HG03565 (cell line): ENCODE data around the gene ANXA5.

ENCODE experiments used
- ATAC-seq: cut with Tn5 transposase; IDR thresholded peaks from one replicate; pipeline ENCODE4 v1.9.1; 2021; ENCODE audit warnings: mild to moderate bottlenecking, moderate library complexity; ENCODE audit not compliant: unreplicated experiment

The ANXA5 gene

GRCh38 chr4:121712001-121712651 lies 15.3 kb upstream of the ANXA5 start:
- no peak for ATAC-seq

DNA sequence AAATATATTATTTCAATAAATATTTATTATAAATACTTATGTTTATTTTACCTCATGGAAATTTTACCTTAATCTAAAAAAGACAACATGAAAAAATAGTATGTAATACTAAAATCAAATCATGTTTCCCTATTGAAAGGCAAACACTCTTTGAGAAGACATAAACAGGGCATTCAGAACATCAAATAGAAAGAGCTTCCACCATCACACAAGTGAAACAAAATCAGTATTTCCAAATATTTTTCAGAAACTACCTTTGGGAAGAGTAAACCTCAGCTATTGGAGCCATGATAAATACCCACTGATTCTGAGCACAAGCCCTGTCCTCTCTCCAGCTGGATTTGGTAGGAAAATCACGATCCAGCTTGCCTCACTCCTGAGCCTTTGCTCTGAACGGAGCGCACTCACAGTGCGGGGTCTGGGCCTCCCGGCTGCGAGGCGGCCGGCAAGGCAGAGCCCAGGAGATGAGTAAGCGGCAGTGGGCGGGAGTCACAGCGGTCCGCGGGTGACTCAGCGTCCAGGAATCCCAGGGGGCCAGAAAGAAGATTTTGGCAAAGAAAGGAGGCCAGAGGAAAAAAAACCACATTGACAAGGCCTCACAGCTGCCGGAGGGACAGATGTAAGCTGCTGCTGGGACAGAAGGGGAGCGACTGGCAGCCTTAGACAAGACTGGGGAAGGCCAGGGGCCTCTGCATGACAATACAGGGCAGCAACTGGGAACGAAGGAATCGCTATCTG lies 14.7 kb upstream of the ANXA5 start:
- peak; percentile 93 for ATAC-seq

- peak; percentile 36 for ATAC-seq
Measured at GRCh38 chr4:121709766-121710405, 13.1 kb upstream of the ANXA5 start.

DNA sequence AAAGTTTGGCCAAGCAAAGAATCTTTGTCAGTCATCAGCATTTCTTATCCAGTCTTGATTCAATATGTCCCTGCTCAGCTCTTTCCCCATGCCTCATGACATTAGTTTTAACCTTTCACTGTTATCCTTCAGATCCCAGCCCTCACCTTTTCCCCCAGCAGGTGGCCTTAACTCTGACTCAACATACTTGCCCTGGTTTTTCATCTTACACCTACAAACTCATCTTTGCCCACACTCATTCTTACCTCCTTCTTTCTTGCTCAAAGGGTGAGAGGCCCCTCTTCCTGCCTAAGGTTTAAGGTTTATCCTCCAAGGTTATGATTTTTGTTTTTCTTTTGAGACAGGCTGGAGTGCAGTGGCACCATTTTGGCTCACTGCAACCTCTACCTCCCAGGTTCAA lies 10.6 kb upstream of the ANXA5 start:
- no peak for ATAC-seq

DNA sequence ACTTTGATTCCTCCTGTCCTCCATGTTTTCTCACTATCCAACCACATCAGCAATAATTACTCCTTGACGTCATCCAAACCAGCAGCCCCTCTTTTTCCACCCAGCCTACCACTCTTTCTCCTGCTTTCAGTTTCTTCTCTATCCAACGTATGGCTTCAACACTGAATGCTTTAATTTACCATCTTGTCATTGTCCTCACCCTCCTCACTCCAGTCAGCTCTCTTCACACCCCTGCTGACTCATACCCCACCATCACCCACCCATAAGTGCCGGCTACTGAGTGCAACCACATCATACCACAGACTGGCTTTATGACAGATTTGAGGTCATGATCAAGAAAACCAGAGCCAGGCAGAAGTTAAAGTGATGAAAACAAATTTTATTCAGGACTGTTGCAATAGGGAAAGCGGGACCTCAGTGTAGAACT lies 9.8 kb upstream of the ANXA5 start:
- ATAC-seq, result no peak

DNA sequence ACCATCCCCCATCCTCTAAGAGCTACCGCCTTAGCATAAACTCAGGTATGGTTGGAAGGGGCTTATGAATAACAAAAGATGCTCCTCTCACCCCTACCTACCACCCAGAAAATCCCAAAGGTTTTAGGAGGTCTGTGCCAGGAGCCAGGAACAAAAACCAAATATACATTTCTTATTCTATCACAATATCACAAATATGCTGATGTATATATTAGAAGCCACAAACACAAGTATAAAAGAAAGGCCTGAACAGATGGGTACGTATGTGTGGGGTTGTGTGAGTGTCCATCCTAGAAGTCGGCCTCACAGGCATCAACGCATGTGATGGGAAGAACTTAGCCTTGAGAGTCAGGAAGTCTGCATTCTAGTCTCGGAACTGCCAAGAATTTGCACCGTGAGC lies 8.7 kb upstream of the ANXA5 start:
- no peak for ATAC-seq

DNA sequence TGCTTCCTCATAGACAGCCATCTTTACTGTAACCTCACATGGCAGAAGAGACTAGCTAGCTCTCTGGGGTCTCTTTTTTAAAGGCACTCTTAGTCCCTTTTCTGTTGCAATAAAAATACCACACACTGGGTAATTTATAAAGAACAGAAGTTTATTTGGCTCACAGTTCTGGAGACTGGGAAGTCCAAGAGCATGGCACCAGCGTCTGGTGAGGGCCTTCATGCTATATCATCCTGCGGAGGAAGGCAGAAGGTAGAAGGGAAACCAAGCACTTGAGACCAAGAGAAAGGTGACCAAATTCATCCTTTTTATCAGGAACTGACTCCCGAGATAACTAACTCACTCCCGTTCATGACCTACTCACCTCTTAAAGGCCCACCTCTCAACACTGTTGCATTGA lies 5.4 kb upstream of the ANXA5 start:
- ATAC-seq, result no peak

- ATAC-seq, result no peak
Measured at GRCh38 chr4:121701263-121701662, 4.5 kb upstream of the ANXA5 start.

DNA sequence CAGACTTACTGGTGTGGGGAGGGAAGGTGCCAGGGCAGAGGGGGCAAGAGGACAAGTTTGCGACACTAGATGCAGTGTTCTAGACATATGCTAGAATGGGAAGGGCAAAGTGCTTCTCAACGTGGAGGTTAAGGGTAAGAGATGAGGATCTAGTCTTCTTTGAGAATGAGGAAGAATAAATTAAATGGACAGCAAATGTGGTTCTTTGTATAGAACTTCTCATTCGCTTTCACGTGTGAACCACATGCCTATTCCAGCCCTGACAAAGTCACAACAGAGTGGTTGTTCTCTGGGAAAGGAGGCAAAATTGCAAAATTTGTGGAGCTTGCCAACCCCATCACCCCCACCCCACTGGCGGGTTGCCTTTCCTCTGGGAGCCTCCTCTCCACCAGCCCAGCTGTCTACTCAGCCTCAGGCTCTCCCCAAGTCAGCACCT lies 1.5 kb upstream of the ANXA5 start:
- ATAC-seq, result no peak

- peak; percentile 15 for ATAC-seq
Measured at GRCh38 chr4:121697564-121697963, 784 bp upstream of the ANXA5 start.

DNA sequence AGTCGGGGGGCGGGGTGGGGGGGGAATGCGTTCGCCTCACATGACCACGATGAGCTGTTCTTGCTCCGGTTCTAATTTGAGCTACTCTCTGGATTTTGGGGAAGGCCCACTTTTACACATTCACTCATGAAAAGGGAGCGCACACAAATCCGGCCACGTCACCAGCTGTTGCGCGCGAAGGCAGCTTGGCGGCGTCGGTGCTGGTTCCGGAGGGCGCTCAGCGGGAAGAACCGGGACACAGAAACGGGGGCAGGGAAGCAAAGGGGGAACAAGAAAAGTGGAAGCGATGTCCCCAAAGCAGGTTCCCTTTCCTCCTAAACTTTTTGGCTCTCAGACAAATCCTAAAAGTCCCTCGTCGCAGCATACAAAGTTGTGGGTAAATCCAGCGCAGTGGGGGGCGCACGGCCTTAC lies 605 bp downstream of the ANXA5 start:
- no peak for ATAC-seq

DNA sequence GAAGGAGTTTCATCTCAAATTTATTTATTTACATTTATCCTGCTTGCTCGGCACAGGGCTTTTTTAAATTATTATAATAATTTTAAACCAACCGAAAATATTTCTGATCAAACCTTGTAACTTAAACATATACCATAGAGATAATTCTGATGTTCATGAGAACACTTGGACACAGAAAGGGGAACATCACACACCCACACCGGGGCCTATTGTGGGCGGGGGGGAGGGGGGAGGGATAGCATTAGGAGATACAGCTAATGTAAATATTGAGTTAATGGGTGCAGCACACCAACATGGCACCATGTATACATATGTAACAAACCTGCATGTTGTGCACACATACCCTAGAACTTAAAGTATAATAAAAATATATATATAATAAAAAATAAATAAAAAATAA lies 2.9 kb downstream of the ANXA5 start:
- ATAC-seq, result no peak

DNA sequence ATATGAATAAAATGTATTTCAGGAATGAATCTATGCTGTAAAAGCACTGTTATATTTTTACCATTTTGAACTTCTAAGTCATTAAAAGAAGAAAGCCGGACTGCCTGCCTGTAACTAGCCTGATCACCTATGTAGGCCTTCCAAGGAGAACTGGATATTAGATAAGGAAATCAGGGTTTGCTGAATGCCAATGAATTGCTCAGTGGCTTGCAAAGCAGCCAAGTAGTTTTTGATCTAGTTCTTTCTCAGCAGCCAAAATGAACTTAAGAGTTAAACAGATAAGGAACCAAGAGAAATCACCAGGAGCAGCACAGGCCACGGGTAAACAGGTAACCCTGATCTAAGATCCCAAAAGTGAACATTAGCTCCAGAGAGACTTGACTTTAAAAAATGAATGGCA lies 3.3 kb downstream of the ANXA5 start:
- no peak for ATAC-seq

DNA sequence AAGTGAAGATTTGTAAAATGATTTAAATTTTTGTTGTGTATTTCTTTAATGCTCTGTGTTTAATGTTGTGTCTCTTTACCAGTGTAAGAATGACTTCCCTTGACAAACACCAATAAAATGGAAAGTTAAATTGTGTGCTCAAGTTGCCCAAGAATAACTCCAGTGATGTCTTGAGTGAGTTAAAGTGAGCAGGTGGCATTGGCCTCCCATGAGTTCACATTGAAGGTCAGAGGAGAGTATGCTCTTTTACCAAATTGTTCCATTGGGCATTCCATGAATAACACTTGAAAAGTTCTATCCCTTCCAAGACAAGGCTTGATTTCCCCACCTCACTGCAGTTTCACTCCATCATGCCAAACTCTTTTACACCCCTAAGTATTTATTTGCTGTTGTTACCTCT lies 4.5 kb downstream of the ANXA5 start:
- ATAC-seq, result no peak

DNA sequence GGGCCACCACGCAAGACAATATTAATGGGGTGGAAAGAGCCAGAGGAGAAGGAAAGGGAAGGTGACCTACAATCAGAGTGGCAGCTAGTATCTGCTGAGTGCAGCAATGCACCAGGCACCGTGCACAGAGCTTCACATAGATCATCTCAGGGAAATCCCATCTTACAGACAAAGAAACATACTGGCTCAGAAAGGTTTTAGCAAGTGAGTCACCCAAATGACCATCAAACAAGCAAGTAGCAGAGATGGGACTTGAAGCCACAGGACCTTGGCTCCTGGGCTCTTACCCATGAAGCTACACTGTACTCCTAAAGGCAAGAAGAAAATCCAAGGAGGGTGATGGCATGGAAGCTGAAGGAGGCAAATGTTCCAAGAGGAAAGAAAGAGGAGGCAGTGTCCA lies 6.8 kb downstream of the ANXA5 start:
- peak; percentile 38 for ATAC-seq

DNA sequence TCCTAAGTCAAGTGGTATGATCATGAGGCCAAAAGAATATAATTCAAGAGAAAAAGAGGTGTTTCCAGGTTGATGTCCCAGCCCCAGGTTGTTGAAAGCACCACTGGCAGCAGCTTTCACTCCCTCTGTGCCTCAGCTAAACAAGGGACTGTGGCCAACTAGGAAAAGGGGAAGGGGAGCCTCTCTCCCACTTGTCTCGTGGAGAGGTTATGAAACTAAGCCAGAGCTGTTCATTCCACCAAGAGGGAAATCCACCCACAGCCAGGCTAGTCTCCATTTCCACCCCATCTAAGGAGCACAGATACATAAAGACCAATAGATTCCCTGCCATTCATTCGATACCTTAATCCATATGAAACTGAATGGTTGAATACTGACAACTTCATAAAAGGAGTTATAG lies 8.1 kb downstream of the ANXA5 start:
- ATAC-seq, result no peak

- no peak for ATAC-seq
Measured at GRCh38 chr4:121688261-121688660, 8.5 kb downstream of the ANXA5 start.

GRCh38 chr4:121686255-121686654 lies 10.5 kb downstream of the ANXA5 start:
- no peak for ATAC-seq

- ATAC-seq, result no peak
Measured at GRCh38 chr4:121685257-121685656, 11.5 kb downstream of the ANXA5 start.

DNA sequence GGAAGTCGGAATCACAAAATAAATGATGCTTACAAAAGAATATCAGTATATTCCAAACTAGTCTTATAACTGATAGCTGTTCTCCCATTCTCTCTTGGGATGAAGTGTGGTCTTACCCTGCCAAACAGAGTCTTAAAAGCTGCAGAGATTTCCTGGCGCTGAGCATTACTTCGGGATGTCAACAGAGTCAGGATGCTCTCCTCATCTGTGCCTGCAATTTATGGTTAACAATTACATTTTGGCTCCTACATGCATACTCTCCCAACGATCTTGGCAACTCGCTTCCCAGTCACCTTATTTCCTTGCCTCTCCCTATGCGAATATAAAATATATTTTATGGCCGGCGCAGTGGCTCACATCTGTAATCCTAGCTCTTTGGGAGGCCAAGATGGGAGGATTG lies 12.2 kb downstream of the ANXA5 start:
- ATAC-seq, result no peak

GRCh38 chr4:121684016-121684415 lies 12.8 kb downstream of the ANXA5 start:
- no peak for ATAC-seq

- no peak for ATAC-seq
Measured at GRCh38 chr4:121680571-121680970, 16.2 kb downstream of the ANXA5 start.
